Neural cell (in vitro differentiated cells): ENCODE measurements around the gene MRPL42.

ENCODE experiments used
- CTCF ChIP-seq: fragments of 450-650 bp; IDR thresholded peaks from 2 replicates; pipeline ENCODE4 v1.5.1; 2014; ENCODE audit warnings: antibody characterized with exemption, mild to moderate bottlenecking, moderate library complexity; ENCODE audit not compliant: poor library complexity, severe bottlenecking
- EP300 ChIP-seq: fragments of 450-650 bp; conservative IDR thresholded peaks from 2 replicates; pipeline ENCODE4 v1.6.1; 2014; ENCODE audit warnings: antibody characterized with exemption, mild to moderate bottlenecking, moderate library complexity; ENCODE audit not compliant: poor library complexity, severe bottlenecking
- EZH2 ChIP-seq: fragments of 200-600, 300-800 bp; shearing (Covaris generic), sonication (generic); IDR thresholded peaks from 2 replicates; pipeline ENCODE4 v1.6.1; 2014; ENCODE audit warnings: antibody characterized with exemption, low read length, borderline replicate concordance, mild to moderate bottlenecking; ENCODE audit not compliant: insufficient read depth, poor library complexity, severe bottlenecking
- RAD21 ChIP-seq: fragments of 450-650 bp; conservative IDR thresholded peaks from 2 replicates; pipeline ENCODE4 v1.6.1; 2014; ENCODE audit warnings: antibody characterized with exemption, mild to moderate bottlenecking, moderate library complexity

- TF ChIP-seq CTCF (no peak), EZH2 (no peak), RAD21 (no peak), EP300 (no peak)
Measured at GRCh38 chr12:93448796-93449195, 18.5 kb upstream of the MRPL42 start.
